GM12892 (cell line): ENCODE data around the gene DENND1A.

Experiments
- POLR2A ChIP-seq: IDR thresholded peaks from 2 replicates; pipeline ENCODE4 v1.6.1; 2011; ENCODE audit warnings: low read depth, low read length, control low read depth
- POLR2AphosphoS5 ChIP-seq: IDR thresholded peaks from 2 replicates; pipeline ENCODE4 v1.6.1; 2011; ENCODE audit warnings: low read depth, low read length, control low read depth

DNA sequence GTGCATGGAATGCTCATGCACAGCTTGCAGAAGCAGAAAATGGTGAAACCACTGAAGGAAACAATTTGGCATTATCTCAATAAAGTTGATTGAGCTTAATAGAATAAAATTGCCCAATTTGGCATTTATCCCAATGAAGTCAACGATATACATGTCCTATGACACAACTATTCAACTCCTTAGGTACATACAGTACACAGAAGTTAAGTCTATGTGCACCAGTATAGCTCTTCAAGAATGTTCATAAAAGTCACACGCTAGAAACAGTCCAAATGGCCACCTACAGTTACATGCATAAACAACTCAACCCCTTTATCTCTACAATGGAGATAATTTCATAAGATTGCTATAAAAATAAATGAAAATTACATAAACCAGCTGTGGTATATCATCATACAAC lies 184.5 kb downstream of the DENND1A start:
- TF ChIP-seq POLR2A (no peak), POLR2AphosphoS5 (no peak)
